NOMO-1 treated with dmso at 0.1 percent for 144 hours (cell line): ENCODE data around the gene NCMAP.
"Not testable (repeated sequence)": the region's sequence is repeated elsewhere in the genome, so short reads cannot be mapped to it uniquely, and the experiment has no call there.

Source experiments
- DNase-seq: peaks from one replicate; lab custom pipeline; 2025; ENCODE audit not compliant: unreplicated experiment; lab: John Stamatoyannopoulos, UW

Gene NCMAP

GRCh38 chr1:24541711-24542346 lies 14.1 kb upstream of the NCMAP start:
- DNase-seq, result no peak

- DNase-seq, result no peak
Observed at GRCh38 chr1:24544239-24544638, 11.6 kb upstream of the NCMAP start.

- DNase-seq, result no peak
Observed at GRCh38 chr1:24545662-24546061, 10.2 kb upstream of the NCMAP start.

GRCh38 chr1:24547195-24547594 lies 8.7 kb upstream of the NCMAP start:
- DNase-seq, result no peak

- no peak for DNase-seq
Observed at GRCh38 chr1:24548070-24548469, 7.8 kb upstream of the NCMAP start.

GRCh38 chr1:24549210-24549609 lies 6.7 kb upstream of the NCMAP start:
- DNase-seq, result not testable (repeated sequence)

- DNase-seq, result no peak
Observed at GRCh38 chr1:24551290-24551959, 4.5 kb upstream of the NCMAP start.

GRCh38 chr1:24551960-24552571 lies 3.8 kb upstream of the NCMAP start:
- DNase-seq, result no peak

GRCh38 chr1:24553931-24554330 lies 2.0 kb upstream of the NCMAP start:
- no peak for DNase-seq

GRCh38 chr1:24554714-24555113 lies 1.2 kb upstream of the NCMAP start:
- DNase-seq, result no peak

GRCh38 chr1:24556414-24556795 lies 518 bp downstream of the NCMAP start:
- DNase-seq, result no peak

- no peak for DNase-seq
Observed at GRCh38 chr1:24557220-24557619, 1.3 kb downstream of the NCMAP start.

GRCh38 chr1:24557711-24558131 lies 1.8 kb downstream of the NCMAP start:
- DNase-seq, result no peak

GRCh38 chr1:24558455-24558854 lies 2.6 kb downstream of the NCMAP start:
- DNase-seq, result no peak

- DNase-seq, result no peak
Observed at GRCh38 chr1:24558902-24559791, 3.3 kb downstream of the NCMAP start.

- DNase-seq, result no peak
Observed at GRCh38 chr1:24560361-24560760, 4.5 kb downstream of the NCMAP start.

GRCh38 chr1:24562625-24563024 lies 6.7 kb downstream of the NCMAP start:
- DNase-seq, result no peak

GRCh38 chr1:24564695-24565094 lies 8.8 kb downstream of the NCMAP start:
- no peak for DNase-seq

- no peak for DNase-seq
Observed at GRCh38 chr1:24566236-24566867, 10.5 kb downstream of the NCMAP start.

GRCh38 chr1:24567792-24568388 lies 12.0 kb downstream of the NCMAP start:
- DNase-seq, result peak; percentile 30

- no peak for DNase-seq
Observed at GRCh38 chr1:24568475-24568874, 12.6 kb downstream of the NCMAP start.
